B cell (primary cell): ENCODE data around the gene MREG. TPM values are rescaled to one million over a fixed set of nuclear protein-coding genes. Genes with fewer than 3 reads are reported as not detected.

ENCODE experiments used
- ATAC-seq: fragments of 200-7000 bp; cut with Tn5 transposase; one replicate; pipeline ENCODE4 v1.10.0; 2021; ENCODE audit warnings: low read depth, mild to moderate bottlenecking, moderate number of reproducible peaks, moderate library complexity
- CTCF ChIA-PET: fragments of 350-600 bp; sonication (Branson Sonifier 250); formaldehyde crosslinking; loops from one replicate; lab custom pipeline; 2021; ENCODE audit warnings: antibody characterized with exemption, inconsistent platforms; lab: Charles Lee
- POLR2A ChIA-PET: fragments of 350-600 bp; sonication (Branson Sonifier 250); formaldehyde crosslinking; loops from one replicate; lab custom pipeline; 2021; ENCODE audit warnings: antibody characterized with exemption; lab: Charles Lee
- DNase-seq: peaks from one replicate; pipeline ENCODE4 v3.0.0; 2013
- H2AFZ ChIP-seq: 2 replicates; pipeline ENCODE4 v1.6.1; 2012; ENCODE audit warnings: mild to moderate bottlenecking, low read depth, low read length; ENCODE audit not compliant: insufficient read depth, poor library complexity, severe bottlenecking
- H3K27ac ChIP-seq, 2 donors: 1 replicate in 1 of 2; 2 replicates in 1 of 2; pipeline ENCODE4 v1.5.1; 2012 to 2013; ENCODE audit warnings: low read length in 2 of 2, mild to moderate bottlenecking in 2 of 2, moderate library complexity in 1 of 2
- H3K27me3 ChIP-seq, 4 experiments: fragments of 200-600 bp in 1 of 4; sonication (generic) in 1 of 4; replicated peaks in 1 of 4; 1 replicate in 2 of 4; 2 replicates in 2 of 4; pipeline versions ENCODE4 v1.6.1 to v1.7.0; 2013 to 2016; ENCODE audit warnings: low read length in 3 of 4, mild to moderate bottlenecking in 2 of 4, mixed read lengths in 1 of 4, moderate library complexity in 1 of 4; ENCODE audit not compliant: insufficient read depth in 4 of 4, control insufficient read depth in 3 of 4; ENCODE audit errors: control extremely low read depth in 1 of 4
- H3K36me3 ChIP-seq, 2 experiments: replicated peaks in 1 of 2; 1 replicate in 1 of 2; 2 replicates in 1 of 2; pipeline versions ENCODE4 v1.6.1 to v1.7.1; 2013; ENCODE audit warnings: low read length in 1 of 2; ENCODE audit not compliant: insufficient read depth in 2 of 2, control insufficient read depth in 1 of 2; ENCODE audit errors: control extremely low read depth in 1 of 2, extremely low read depth in 1 of 2
- H3K4me1 ChIP-seq, 2 donors: fragments of 200-600 bp in 1 of 2; sonication (generic) in 1 of 2; 1 replicate in 1 of 2; 2 replicates in 1 of 2; pipeline versions ENCODE4 v1.5.1 to v1.6.1; 2013 to 2017; ENCODE audit warnings: low read length in 2 of 2; ENCODE audit not compliant: control insufficient read depth in 2 of 2, insufficient read depth in 2 of 2
- H3K4me2 ChIP-seq: replicated peaks from 2 replicates; pipeline ENCODE3; 2012; ENCODE audit warnings: mild to moderate bottlenecking, low read depth, low read length; ENCODE audit not compliant: poor library complexity, severe bottlenecking
- H3K4me3 ChIP-seq, 5 experiments: fragments of 200-600 bp in 1 of 5; sonication (generic) in 1 of 5; 1 replicate in 3 of 5; 2 replicates in 2 of 5; pipeline versions ENCODE4 v1.5.1 to v1.7.0; 2011 to 2016; ENCODE audit warnings: low read length in 4 of 5, mild to moderate bottlenecking in 4 of 5, low read depth in 2 of 5, control low read depth in 1 of 5, moderate library complexity in 1 of 5; ENCODE audit not compliant: insufficient read depth in 1 of 5; ENCODE audit errors: control extremely low read depth in 1 of 5, extremely low read depth in 1 of 5
- H3K79me2 ChIP-seq: fragments of 200-600 bp; sonication (generic); one replicate; pipeline ENCODE4 v1.6.0; 2016; ENCODE audit warnings: low read length; ENCODE audit not compliant: control insufficient read depth, insufficient read depth
- H3K9ac ChIP-seq: fragments of 200-600 bp; sonication (generic); 2 replicates; pipeline ENCODE4 v1.6.1; 2017; ENCODE audit warnings: mild to moderate bottlenecking, low read length, moderate library complexity
- H3K9me3 ChIP-seq, 3 donors: one replicate each; pipeline versions ENCODE4 v1.6.1 to v1.7.1; 2013; ENCODE audit warnings: low read length in 2 of 3; ENCODE audit not compliant: control insufficient read depth in 2 of 3, insufficient read depth in 1 of 3; ENCODE audit errors: control extremely low read depth in 1 of 3
- H4K20me1 ChIP-seq: 2 replicates; pipeline ENCODE4 v1.6.0; 2012; ENCODE audit warnings: mild to moderate bottlenecking, low read length; ENCODE audit not compliant: insufficient read depth, control insufficient read depth, poor library complexity, severe bottlenecking
- H3K27ac Mint-ChIP-seq: one replicate; pipeline ENCODE4 v1.8.0; 2021; ENCODE audit warnings: mixed read lengths
- H3K27me3 Mint-ChIP-seq: one replicate; pipeline ENCODE4 v1.8.0; 2021; ENCODE audit warnings: mixed read lengths
- H3K4me1 Mint-ChIP-seq: one replicate; pipeline ENCODE4 v1.8.0; 2021; ENCODE audit warnings: mixed read lengths
- H3K4me3 Mint-ChIP-seq: one replicate; pipeline ENCODE4 v1.8.0; 2021; ENCODE audit warnings: mixed read lengths
- H3K9me3 Mint-ChIP-seq: one replicate; pipeline ENCODE4 v1.8.0; 2022; ENCODE audit warnings: mixed read lengths; ENCODE audit not compliant: insufficient read depth
- EZH2 ChIP-seq: IDR thresholded peaks from 2 replicates; pipeline ENCODE4 v1.6.1; 2012; ENCODE audit warnings: borderline replicate concordance, low read depth, mild to moderate bottlenecking, moderate library complexity, low read length; ENCODE audit not compliant: insufficient read depth, poor library complexity, severe bottlenecking
- WGBS: methylation state at CpG from one replicate; pipeline ENCODE4 v1.1.5; 2013; ENCODE audit warnings: missing lambda C conversion rate; ENCODE audit not compliant: insufficient coverage; 5-methylcytosine and 5-hydroxymethylcytosine counted together
- intact Hi-C: fragments of 100-400 bp; cut with micrococcal nuclease; formaldehyde crosslinking; loops from one replicate; pipeline ENCODE4 v1.10.0; 2022
- polyA plus RNA-seq: library from polyadenylated mRNA; depleted of rRNA; stranded (reverse); fragments of >200 nt; gene quantifications from 2 replicates; pipeline ENCODE4 v1.2.3, GENCODE V29; 2012
- total RNA-seq, 2 donors: library from RNA; stranded (reverse); fragments of 120-200 nt in 1 of 2; gene quantifications; 1 replicate in 1 of 2; 2 replicates in 1 of 2; pipeline versions ENCODE4 v1.2.3 to v1.2.4, GENCODE V29; 2013 to 2022
- TF ChIP-seq, protein P1 (sequence below): fragments of 200-600 bp; IDR thresholded peaks from one replicate; pipeline ENCODE4 v1.8.0; 2022; ENCODE audit warnings: antibody characterized with exemption, mild to moderate bottlenecking

MREG gene
- total and polyA plus RNA-seq, 2 donors (not counting 1 experiment from before 2014, with no cell fraction given) = 2.1 to 5.7 TPM

DNA sequence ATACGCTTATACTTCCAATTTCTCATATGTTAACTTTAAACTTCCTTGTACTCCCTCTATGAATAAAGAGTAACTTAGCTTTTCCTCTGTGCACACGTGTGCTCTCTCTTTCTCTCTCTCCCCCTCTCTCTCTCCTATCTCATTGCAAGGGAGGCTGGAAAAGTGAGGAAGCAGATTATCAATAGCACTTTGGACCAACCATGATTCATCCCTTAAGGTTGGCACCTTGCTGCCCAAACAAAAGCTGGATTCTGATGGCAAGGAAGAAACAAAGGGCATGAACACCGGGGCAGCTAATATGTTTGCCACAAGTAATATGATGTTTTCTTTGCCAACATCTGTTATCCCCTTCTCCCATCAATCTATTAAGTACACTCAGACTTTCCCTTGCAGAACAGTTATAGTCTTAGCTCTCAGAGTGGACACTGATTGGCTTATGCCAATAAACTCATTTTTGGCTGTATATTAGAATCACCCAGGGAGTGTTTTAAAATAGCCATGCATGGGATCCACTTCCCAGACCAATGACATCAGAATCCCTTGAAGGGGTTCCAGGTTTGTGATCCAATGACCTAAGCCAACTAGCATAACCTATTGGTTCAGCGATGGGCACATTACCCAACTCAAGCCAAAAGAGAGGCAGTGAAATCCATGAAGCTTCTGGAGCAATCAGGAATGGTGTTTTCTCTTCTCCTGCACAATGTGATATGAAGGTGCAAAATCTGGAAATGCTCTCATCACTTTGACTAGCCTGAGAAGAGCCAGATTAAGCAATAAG, 60.3 kb downstream of the MREG start:
- no peaks in the 10 kb centered on the region for H3K4me1 Mint-ChIP-seq
- Histone ChIP-seq H2AFZ (no peak overlapping the region), H3K4me3 (no peak overlapping the region), H3K27ac (no peak overlapping the region), H3K79me2 (no peaks in the 10 kb centered on the region), H3K9me3 (no peaks in the 10 kb centered on the region), H3K27me3 (no peaks in the 10 kb centered on the region), H3K4me2 (no peak overlapping the region), H4K20me1 (no peaks in the 10 kb centered on the region), H3K4me1 (no peaks in the 10 kb centered on the region), H3K36me3 (no peaks in the 10 kb centered on the region), H3K9ac (no peak overlapping the region)
- CTCF ChIA-PET = interaction anchor here (4.9 kb wide), 1 partner anchor 70 kb away, joined by 53 read pairs; no protein-coding TSS in a partner anchor
- no peaks in the 10 kb centered on the region for H3K27me3 Mint-ChIP-seq
- no peak overlapping the region for H3K27ac Mint-ChIP-seq
- no peaks in the 10 kb centered on the region for H3K9me3 Mint-ChIP-seq
- ATAC-seq (no peak), DNase-seq (no peak)
- 100% methylated on average over 3 of the region's 4 CpGs for WGBS
- POLR2A ChIA-PET = no interaction called here
- intact Hi-C loops = no loop called here
- no peak overlapping the region for H3K4me3 Mint-ChIP-seq
- TF ChIP-seq, protein P1, sequence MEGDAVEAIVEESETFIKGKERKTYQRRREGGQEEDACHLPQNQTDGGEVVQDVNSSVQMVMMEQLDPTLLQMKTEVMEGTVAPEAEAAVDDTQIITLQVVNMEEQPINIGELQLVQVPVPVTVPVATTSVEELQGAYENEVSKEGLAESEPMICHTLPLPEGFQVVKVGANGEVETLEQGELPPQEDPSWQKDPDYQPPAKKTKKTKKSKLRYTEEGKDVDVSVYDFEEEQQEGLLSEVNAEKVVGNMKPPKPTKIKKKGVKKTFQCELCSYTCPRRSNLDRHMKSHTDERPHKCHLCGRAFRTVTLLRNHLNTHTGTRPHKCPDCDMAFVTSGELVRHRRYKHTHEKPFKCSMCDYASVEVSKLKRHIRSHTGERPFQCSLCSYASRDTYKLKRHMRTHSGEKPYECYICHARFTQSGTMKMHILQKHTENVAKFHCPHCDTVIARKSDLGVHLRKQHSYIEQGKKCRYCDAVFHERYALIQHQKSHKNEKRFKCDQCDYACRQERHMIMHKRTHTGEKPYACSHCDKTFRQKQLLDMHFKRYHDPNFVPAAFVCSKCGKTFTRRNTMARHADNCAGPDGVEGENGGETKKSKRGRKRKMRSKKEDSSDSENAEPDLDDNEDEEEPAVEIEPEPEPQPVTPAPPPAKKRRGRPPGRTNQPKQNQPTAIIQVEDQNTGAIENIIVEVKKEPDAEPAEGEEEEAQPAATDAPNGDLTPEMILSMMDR = no peak
- TF ChIP-seq EZH2 = no peak

DNA sequence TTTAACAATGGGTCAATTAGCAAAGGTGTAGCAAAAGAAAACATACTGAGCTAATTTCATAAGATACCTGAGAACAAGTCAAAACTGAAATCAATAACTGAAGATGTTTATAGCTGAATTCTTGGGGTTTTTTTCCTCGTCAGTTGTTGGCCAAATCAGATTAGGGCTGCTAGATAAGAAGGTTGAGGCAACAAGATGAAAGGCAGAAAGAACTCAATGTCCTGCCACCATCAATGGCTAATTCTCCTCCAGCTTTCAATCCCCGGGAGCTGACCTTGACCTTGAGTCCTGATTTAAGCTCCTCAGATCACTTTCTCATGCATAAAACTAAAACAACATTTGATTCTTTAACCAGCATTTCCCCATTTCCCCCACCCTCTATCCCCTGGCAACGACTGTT, 61.8 kb downstream of the MREG start:
- H3K27me3 ChIP-seq = no peaks in the 10 kb centered on the region
- Mint-ChIP-seq H3K4me3 (no peak overlapping the region), H3K27ac (no peak overlapping the region), H3K9me3 (no peaks in the 10 kb centered on the region), H3K4me1 (no peaks in the 10 kb centered on the region), H3K27me3 (no peaks in the 10 kb centered on the region)
- H3K4me3 ChIP-seq = no peak overlapping the region
- no peaks in the 10 kb centered on the region for H3K9me3 ChIP-seq
- no peaks in the 10 kb centered on the region for H4K20me1 ChIP-seq
- DNase-seq (no peak), ATAC-seq (no peak)
- no peak overlapping the region for H3K4me2 ChIP-seq
- H3K9ac ChIP-seq = no peak overlapping the region
- TF ChIP-seq, protein P1 = no peak
- TF ChIP-seq EZH2 = no peak
- no peaks in the 10 kb centered on the region for H3K4me1 ChIP-seq
- H2AFZ ChIP-seq = no peak overlapping the region
- H3K27ac ChIP-seq = no peak overlapping the region
- CTCF ChIA-PET = interaction anchor here (0.8 to 4.9 kb wide), 2 partner anchors 71 to 498 kb away, joined by 3 to 53 read pairs; no protein-coding TSS in a partner anchor
- WGBS = 100% methylated on average over 1 of the region's 3 CpGs
- H3K36me3 ChIP-seq = no peaks in the 10 kb centered on the region
- no peaks in the 10 kb centered on the region for H3K79me2 ChIP-seq
- POLR2A ChIA-PET = no interaction called here
- intact Hi-C loops = no loop called here
